AG04449 (cell line): ENCODE measurements around the gene FAM53B.

ENCODE experiments used
- CTCF ChIA-PET: fragments of 350-600 bp; formaldehyde crosslinking; extraction: SDS; loops from one replicate; lab custom pipeline; 2021; ENCODE audit warnings: antibody characterized with exemption; lab: Yijun Ruan, JAX
- POLR2A ChIA-PET: fragments of 400-600, 350-600 bp; formaldehyde crosslinking; extraction: SDS; loops from one replicate; lab custom pipeline; 2020; ENCODE audit warnings: antibody characterized with exemption, inconsistent platforms; lab: Yijun Ruan, JAX
- DNase-seq: peaks from one replicate; pipeline ENCODE4 v3.0.0-alpha.2; 2010; ENCODE audit warnings: low read depth, low spot score
- H3K4me3 ChIP-seq: 2 replicates; pipeline ENCODE4 v1.5.1; 2011; ENCODE audit warnings: low read depth, mild to moderate bottlenecking, control low read depth, low read length
- TF ChIP-seq, protein P1 (sequence below): IDR thresholded peaks from one replicate; pipeline ENCODE4 v1.5.1; 2011; ENCODE audit warnings: mild to moderate bottlenecking, moderate library complexity, low read length, control low read depth, inconsistent platforms; ENCODE audit not compliant: insufficient read depth; ENCODE audit errors: missing control alignments

The FAM53B gene

DNA sequence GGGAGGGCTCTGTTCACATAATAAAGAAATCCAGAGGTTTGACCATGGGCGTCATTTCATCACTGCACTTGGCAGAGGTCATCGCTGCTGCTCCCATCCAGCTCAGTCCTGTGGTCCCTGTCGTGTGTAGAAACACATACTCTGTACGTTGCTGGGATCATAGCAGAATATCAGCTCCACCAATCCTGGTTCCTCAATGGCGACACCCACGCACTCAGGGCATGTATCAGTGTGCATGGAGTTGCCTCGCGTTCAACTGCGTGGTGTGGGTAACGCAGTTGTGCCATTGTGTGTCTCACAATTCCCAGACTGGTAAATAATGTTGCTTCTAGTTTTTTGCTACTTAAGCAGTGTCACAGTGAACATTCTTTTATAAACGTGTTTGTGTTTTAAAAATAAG, 171.4 kb downstream of the FAM53B start:
- POLR2A ChIA-PET, result no interaction called here
- DNase-seq, result no peak
- H3K4me3 ChIP-seq, result no peak overlapping the region
- TF ChIP-seq, protein P1, sequence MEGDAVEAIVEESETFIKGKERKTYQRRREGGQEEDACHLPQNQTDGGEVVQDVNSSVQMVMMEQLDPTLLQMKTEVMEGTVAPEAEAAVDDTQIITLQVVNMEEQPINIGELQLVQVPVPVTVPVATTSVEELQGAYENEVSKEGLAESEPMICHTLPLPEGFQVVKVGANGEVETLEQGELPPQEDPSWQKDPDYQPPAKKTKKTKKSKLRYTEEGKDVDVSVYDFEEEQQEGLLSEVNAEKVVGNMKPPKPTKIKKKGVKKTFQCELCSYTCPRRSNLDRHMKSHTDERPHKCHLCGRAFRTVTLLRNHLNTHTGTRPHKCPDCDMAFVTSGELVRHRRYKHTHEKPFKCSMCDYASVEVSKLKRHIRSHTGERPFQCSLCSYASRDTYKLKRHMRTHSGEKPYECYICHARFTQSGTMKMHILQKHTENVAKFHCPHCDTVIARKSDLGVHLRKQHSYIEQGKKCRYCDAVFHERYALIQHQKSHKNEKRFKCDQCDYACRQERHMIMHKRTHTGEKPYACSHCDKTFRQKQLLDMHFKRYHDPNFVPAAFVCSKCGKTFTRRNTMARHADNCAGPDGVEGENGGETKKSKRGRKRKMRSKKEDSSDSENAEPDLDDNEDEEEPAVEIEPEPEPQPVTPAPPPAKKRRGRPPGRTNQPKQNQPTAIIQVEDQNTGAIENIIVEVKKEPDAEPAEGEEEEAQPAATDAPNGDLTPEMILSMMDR, result no peak
- CTCF ChIA-PET, result interaction anchor here (1.3 kb wide), 1 partner anchor 44 kb away, joined by 3 read pairs; no protein-coding TSS in a partner anchor

DNA sequence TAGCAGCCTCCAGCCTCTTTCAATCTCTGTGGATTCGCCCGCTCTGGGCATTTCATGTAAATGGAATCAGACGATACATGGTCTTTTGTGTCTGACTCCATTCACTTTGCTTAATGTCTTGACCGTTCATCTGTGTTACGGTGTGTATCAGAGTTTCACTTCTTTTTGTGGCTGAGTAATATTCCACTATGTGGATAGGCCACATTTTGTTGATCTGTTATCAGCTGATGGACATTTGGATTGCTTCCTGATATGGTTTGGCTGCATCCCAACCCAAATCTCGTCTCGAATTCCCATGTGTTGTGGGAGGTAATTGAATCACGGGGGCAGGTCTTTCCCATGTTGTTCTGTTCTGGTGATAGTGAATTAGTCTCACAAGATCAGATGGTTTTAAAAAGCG, 173.5 kb downstream of the FAM53B start:
- CTCF ChIA-PET, result no interaction called here
- POLR2A ChIA-PET, result no interaction called here
- no peak for DNase-seq
- TF ChIP-seq, protein P1, result no peak
- no peak overlapping the region for H3K4me3 ChIP-seq

DNA sequence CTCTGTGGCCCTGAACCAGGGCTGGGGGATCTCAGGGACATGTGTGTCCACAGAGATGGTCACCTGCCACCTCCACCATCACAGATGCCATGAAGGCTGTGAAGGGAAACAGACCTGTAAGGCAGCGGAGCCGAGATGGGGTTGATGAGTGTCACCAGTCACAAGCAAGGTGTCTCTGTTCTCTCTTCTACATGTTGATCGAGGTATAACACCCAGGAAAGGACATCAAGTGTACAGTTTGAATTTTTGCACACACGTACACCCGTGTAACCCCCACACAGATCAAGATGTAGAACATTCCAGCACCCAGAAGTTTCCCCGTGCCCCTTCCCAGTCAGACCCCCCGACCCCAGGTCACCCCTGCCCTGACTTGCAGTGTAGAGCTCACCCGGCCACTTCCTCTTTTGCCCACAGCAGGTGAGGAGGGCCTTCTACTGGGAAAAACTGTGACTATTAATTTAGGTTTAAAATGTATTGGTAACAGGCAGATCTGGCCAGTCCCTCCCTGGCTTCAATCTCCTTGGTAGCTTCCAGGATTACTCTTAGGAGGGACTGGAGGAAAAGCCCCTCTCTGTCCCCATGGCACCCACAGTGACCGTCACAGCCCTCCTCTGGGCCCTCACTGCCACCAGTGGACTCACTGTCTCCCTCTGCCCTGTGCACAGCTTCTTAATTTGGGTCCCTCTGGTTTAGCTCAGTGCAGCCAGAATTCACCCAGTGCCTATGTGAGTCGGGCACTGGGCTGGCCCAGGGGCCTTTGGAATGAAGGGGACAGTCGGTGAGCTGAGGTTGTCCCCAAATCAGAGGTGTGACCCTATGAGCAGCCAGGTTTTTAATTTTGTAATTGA, 174.3 kb downstream of the FAM53B start:
- DNase-seq, result no peak
- no peak overlapping the region for H3K4me3 ChIP-seq
- ChIA-PET CTCF (no interaction called here), POLR2A (no interaction called here)
- TF ChIP-seq, protein P1, result no peak
